Astrocyte of the hippocampus (primary cell): Measurements from ENCODE around the gene MPZL2.
A peak's percentile ranks its signal among the peaks of the same experiment; 100 is the strongest.
"Not testable (repeated sequence)": the region's sequence is repeated elsewhere in the genome, so short reads cannot be mapped to it uniquely, and the experiment has no call there.

Experiments
- DNase-seq: peaks from one replicate; pipeline ENCODE4 v3.0.0; 2011; ENCODE audit warnings: low read depth, low spot score

Gene MPZL2

DNA sequence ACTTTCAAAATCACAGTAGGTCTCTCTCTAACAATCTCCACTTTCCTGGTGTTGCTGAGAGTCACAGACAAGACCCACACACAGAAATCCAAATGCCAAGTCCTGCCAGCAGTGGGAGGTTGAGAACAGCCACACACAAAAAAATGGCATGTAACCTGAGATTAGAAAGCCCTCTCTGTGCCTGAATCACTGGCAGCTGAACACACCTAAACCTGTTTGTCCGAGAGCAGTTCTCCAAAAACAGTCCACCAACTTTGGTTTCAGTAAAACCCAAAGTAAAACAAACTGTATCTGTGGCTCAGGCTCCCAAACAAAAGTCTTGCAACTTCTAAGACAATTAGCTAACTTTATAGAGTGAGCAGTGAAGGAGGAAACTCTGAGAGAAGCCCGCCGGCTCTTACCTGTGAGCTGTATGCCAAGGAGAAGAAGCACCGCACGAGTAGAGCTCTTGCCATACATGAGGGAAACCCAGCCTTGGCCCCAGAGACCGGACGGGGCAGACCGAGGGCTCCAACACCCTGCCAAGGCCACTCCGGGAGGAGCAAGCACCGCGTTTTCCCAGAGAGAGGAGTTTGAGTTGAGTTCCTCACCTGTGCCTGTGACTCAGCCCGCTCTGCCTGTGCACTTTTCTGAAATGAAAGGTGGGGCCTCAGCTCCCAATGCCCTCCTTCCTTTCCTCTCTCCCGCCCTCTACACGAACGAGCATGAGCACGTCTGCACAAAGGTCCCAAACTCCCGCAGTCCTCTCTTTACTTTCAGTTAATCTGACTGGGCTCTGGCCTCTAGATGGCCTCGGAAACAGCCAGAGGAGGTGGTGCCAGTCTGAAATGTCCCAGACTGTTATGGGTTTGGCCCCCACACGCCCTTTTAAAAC is at the start of gene MPZL2:
Gene MPZL2, minus strand, starts transcription at position 603 of the 874 bp plus-strand sequence. Its CDS starts 144 bp downstream, at position 459.
- DNase-seq = no peak

DNA sequence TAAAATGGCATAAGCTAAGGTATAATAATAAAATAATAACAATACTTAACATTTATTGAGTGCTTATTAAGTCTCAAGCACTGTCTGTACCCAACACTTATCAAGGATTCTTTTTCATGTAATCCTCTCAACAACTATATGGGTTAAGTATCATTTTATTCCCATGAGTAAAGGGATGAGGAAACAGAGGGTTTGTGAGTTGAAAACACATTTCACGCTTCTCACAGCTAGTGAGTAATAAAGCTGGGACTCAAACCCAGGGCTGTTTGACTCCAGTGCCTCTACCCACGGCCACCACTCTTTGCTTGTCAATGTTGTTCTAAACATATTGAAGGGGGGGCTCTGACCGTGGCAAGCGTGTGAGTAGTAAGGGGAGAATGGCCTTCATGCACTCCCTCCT is 49.1 kb upstream of the MPZL2 start:
- no peak for DNase-seq

DNA sequence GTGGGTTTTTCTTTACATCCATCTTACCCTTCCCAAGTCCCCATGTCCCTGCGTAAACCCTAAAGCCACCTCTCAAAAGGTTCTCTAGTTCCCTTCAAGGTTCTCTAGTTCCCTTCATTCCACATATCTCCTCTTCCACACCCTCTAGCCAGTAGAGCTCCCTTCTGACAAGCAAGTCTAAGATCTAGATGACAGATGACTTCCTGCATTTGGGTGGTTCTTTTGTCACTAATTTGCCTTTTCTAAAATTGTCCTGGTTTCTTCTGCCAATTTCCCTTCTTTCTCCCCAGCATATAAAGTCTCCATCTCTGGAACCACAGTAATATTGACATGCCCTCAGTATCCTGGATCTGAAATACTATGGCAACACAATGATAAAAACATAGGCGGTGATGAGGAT is 48.2 kb upstream of the MPZL2 start:
- DNase-seq = no peak

DNA sequence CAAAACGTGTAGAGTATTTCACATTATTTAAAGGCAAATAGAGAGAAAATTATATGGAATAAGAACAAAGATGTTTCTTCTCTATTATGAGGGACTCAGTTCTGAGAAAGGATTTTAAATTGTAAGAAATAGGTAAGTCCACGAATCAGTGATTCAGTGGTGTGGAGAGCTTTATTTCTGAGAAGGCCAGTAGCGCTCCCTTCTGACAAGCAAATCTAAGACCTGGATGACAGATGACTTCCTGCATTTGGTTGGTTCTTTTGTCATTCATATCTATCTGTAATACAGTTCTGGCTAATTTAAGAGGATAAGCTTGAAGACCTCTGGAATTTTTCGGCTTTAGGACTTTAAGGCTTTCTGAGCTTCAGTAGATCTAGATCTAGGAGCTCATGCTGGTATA is 47.4 kb upstream of the MPZL2 start:
- no peak for DNase-seq

DNA sequence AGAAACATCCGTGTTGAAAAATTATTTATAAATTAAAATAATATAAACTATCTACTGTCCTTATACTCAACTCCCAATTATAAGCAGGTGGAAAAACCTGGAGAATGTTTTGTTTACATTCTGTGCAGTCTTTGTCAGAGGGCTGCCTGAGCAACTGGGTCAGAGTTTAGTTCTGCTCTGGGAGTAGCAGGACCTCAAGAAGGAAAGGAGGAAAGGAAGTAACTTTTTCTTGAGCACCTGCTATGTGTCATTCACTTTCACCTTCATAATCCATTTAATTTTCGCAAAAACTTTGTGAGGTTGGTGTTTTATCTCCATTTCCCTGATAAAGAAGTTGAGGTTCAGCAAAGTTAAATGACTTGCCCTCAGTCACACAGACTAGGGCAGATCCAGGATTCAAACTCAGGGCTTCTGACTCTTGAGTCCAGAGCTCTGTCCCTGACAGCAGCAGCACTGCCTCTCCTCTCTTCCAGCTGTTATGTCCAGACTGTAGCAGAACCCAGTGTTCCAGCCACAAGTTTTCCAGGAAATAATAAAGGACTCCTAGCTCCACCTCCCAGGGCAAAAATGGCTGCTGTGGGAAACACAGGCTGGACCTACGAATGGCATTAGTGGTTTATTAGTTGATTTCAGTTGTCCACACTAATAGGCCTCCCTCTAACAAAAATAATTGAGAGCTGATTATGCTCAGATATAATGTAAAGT is 46.8 kb upstream of the MPZL2 start:
- no peak for DNase-seq

DNA sequence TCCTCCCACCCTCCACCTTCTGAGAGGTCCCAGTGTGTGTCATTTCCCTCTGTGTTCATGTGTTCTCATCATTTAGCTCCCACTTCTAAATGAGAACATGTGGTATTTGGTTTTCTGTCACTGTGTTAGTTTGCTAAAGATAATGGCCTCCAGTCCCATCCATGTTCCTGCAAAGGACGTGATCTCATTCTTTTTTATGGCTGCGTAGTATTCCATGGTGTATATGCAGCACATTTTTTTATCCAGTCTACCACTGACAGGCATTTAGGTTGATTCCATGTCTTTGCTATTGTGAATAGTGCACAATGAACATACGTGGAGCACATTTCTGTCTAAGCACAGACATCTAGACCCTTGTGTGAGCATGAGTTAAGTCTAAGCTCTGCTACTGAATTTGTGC is 46.2 kb upstream of the MPZL2 start:
- no peak for DNase-seq

DNA sequence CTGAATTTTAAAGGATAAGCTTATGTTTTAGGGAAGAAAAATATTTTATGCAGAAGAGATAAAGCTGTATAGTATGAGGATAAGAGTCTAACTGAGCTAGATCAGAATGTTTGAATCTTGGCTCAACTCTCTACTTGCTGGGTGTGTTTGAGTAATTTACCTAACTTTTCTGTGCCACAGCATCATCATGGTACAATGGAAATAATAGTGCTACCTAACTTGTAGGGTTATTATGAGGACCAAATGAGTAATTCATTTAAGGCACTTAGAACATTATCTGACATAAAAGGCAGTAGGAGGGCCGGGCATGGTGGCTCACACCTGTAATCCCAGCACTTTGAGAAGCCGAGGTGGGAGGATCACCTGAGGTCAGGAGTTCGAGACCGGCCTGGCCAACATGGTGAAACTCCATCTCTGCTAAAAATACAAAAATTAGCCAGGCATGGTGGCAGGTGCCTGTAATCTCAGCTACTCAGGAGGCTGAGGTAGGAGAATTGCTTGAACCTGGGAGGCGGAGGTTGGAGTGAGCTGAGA is 45.0 kb upstream of the MPZL2 start:
- DNase-seq = not testable (repeated sequence)

DNA sequence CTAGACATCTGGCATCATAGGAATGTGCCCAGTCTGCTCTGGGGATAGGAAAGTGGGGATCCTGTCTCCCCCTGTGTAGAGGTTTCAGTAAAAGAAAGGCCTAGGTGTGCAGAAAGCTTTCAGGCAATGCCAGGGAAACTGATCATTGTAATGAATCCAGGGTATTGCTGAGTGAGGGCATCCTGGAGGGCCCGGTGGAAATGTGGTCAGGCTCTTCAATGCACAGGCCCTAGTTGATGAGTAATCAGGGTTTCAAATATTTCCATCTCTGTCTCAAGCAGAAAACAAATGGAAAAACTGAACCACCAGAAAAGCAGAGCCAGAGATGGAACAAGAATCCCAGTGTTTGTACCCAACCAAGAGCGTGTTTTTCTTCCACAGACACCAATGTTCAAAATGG is 42.5 kb upstream of the MPZL2 start:
- DNase-seq = peak; percentile 11

DNA sequence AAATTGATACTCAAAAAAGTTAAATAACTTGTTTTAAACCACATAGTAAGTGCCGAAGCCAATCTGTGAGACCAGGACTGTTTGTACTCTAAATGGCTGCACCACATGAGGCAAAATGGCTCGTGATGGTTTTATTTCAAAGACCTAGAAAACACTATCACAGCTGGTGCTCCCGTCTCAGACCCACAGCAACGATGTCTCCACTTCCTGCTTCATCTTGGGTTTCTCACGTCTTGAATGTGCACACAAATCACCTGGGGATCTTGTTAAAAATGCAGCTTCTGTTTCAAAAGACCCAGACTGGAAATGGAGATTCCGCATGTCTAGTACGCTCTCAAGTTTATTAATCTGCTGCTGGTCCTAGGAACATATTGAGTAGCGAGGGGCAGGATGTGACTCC is 41.6 kb upstream of the MPZL2 start:
- DNase-seq = no peak

DNA sequence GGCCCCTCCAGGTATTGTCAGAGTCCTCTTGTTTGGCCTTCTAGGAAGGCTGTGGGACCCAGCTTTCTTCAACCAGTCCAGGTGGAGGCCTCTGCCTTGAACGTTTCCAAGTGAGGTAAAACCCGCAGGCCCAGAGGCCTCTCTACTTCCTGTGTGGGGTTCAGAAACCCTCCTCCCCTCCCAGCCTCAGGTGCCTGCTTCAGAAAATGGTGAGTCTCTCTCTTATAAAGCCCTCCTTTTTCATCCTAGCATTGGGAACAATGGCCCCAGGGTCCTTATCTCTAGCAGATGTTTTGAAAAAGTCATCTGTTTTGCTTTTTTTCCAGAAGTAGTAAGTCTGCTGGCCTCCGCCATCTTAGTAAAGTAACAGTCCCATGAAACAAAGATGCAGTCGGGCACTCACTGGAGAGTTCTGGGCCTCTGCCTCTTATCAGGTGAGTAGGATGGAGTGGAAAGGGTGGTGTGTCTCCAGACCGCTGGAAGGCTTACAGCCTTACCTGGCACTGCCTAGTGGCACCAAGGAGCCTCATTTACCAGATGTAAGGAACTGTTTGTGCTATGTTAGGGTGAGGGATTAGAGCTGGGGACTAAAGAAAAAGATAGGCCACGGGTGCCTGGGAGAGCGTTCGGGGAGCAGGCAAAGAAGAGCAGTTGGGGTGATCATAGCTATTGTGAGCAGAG is 40.6 kb upstream of the MPZL2 start, which contains the start of gene CD3E:
Gene CD3E, plus strand, starts transcription at position 163 of the 681 bp plus-strand sequence. Its CDS starts 223 bp downstream, at position 386.
- DNase-seq = no peak

DNA sequence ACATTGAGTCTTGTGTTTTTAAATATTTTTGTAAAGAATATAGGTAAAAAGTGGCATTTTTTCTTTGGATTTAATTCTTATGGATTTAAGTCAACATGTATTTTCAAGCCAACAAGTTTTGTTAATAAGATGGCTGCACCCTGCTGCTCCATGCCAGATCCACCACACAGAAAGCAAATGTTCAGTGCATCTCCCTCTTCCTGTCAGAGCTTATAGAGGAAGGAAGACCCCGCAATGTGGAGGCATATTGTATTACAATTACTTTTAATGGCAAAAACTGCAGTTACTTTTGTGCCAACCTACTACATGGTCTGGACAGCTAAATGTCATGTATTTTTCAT is 40.1 kb upstream of the MPZL2 start:
- no peak for DNase-seq

DNA sequence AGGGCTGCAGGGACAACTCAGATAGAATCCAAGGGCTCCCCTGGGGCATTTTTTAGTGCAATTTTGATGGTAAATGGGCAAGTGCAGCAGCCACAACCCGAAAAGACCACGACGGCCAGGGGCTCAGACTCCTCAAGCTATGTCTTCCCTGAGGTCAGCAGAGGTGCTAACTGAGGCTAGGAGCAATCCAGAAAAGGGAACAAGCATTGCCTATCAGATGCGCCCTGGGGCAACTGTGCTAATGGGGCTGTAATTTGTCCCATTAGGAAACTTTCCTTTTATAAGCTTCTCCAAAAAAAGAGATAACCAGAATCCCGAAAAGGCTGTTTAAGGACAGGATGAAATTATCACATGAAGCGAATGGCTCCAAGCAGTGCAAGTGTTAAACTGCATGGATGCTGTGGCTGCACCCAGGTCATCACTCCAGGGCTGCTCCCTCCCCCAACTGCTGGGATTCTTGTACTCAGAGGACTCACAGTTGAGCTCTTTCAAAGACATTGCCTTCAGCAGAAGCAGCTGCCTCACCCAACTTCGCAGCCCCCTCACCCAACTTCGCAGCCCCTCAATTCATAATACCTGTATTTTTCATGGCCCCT is 37.6 kb upstream of the MPZL2 start:
- DNase-seq = no peak

DNA sequence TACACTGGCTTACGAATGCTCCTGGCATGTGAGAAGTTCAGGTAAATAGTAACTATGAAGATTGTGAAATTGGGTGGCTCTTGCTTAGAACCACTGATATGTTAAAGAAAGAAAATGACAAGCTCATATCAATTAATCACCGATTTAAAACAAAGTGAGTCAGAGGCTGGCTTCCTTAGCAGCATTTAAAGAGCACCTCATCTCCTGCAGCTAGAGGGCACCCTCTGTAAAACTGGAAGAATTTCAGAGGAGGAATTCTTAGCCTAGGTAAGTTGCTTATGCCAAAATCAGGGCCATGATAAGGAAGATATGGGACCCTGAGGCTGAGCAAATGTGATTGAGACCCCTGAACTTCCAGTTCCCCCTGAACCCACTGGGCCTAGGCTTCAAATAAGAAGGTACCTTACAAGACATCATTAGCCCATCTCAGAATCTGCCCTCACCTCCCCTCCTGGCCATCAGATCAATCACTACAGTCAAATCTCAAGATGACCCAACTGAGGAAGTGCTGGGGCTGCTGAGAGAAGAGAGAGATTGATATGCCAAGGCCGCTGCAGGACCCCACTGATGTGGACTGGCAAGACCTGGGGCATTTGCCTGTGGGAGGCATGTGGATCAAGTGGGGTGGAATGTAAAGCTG is 31.8 kb upstream of the MPZL2 start:
- DNase-seq = no peak

DNA sequence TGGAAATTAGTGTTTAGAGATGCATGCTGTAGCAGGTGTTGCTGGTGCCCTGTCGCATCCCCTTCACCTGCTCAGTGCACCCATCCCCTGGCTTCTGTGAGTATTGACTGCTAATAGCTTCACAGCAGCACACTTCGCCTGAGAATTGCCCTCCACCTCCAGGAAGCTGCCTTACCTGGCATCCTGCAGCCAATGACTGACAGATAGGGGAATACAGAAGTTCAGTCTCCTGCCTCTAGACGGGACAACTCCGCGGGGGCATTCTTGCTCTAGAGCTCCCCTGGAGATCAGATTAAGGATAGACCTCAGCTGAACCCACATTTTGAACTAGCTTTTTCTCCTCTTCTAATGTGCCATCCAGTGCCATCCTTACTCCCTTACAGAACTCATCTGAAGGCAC is 31.1 kb upstream of the MPZL2 start:
- DNase-seq = no peak

DNA sequence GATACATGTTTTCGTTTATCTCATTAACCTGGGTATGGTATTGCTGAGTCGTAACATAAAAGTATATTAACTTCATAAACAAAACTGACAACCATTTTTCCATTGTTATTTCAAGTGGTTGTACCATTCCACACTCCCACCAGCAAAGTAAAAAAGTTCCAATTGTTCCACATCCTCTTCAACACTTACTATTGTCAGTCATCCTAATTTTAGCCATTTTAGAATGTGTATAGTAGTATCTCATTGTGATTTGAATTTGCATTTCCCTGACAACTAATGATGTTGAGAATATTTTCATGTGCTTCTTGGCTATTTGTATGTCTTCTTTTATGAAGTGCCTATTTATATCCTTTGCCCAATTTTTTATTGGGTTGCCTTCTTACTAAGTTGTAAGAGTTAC is 30.0 kb upstream of the MPZL2 start:
- DNase-seq = no peak

DNA sequence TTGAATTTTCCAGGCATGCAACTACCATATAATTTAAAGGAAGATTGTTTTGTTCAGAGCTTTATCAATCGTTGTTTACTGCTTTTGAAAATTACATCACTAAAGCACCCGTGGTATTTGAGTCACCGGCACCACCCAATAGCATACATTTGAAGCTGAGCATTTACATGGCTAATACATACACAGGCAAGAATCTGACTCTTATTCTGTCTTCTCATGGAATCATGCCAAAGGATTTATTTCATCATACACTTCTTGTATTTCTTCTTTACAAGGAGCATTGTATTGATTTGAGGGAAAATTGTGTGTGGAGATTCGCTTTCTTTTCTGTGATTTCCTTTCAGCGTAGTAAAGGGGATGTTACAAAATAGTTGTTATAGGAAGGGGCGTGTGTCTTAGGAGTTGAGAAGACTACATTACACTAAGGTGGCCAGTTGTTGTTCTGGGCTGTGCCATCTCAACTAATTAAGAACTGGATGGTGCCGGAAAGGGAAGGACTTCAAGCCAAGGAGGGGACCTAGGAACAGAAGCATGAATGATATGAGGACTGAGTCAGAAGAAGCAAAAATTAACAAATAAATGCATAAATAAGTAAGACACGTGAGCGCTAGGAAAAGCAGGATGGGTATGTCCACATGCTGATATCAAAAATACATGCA is 27.5 kb upstream of the MPZL2 start:
- no peak for DNase-seq

DNA sequence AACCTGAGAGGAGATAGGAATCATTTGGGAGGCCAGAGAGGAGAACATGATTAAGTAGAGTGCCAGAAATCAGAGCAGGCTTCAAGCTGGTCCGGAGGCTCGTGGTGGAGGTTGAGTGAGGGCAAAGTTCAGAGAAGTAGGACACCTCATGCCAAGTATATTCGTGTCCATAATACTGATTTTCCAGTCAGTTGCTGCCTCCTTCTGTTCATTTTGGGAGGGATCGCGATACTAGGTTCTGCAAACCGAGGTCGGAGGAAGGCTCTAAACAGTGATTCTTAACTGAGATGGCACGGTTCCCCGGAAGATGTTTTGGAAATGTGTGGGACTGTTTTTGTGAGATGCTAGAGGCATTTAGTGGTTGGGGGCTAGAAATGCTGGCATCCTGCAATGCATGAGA is 26.8 kb upstream of the MPZL2 start:
- no peak for DNase-seq

DNA sequence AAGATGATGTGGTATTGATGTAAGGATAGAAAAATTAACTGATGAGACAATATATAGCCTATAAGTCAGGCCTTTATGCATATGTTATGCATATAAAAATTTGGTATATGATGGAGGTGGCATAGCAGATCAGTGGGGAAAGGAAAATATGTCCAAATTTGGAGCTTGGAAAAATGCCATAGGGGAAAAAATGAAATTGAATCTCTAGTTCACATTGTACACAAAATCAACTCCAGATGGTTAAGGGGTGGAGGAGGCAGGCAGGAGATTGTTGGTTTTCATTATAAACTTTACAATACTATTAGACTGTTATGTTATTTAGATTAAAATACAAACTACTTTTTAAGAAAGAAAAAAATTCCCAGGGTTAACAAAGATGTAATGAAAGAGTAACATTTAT is 25.3 kb upstream of the MPZL2 start:
- DNase-seq = no peak

DNA sequence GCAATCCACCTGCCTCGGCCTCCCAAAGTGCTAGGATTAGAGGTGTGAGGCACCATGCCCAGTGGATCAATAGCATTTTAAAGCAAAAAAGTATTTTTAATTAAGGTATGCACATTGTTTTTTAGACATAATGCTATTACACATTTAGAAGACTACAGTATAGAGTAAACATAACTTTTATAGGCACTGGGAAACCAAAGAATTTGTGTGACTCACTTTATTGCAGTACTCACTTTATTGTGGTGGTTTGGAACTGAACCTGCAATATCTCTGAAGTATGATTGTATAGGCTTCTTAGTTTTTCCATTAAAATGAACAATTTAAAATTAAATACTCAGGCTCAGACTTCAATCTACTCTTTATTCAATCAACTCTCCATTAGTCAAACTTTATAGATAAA is 22.9 kb upstream of the MPZL2 start:
- DNase-seq = no peak

DNA sequence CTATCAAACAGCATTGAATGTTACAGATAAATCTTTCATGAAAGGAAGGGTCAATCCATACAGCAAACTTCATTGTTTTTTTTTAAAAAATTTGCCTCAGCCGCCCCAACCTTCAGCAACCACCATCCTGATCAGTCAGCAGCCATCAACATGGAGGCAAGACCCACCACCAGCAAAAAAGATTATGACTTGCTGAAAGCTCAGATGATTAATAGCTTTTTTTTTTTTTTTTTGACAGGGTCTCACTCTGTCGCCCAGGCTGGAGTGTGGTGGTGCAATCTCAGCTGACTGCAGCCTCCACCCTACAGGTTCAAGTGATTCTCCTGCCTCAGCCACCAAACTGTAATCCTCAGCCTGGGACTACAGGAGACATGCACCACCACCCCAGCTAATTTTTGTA is 22.4 kb upstream of the MPZL2 start:
- DNase-seq = no peak
